GM12892 (cell line): Measurements from ENCODE around the gene CPEB3.

Experiments
- POLR2A ChIP-seq: IDR thresholded peaks from 2 replicates; pipeline ENCODE4 v1.6.1; 2011; ENCODE audit warnings: low read depth, low read length, control low read depth
- POLR2AphosphoS5 ChIP-seq: IDR thresholded peaks from 2 replicates; pipeline ENCODE4 v1.6.1; 2011; ENCODE audit warnings: low read depth, low read length, control low read depth

GRCh38 chr10:92142949-92143348, 147.9 kb downstream of the CPEB3 start:
- TF ChIP-seq POLR2A, result no peak
- TF ChIP-seq POLR2AphosphoS5, result no peak
